A549 treated with AZD9567 at 1 μM for 4 hours (cell line): ENCODE results near the gene RNPS1. TPM values are rescaled to one million over a fixed set of nuclear protein-coding genes. Genes with fewer than 3 reads are reported as not detected.

Experiments
- total RNA-seq: library from RNA; stranded (reverse); fragments of 200-300 nt; extraction: Qiagen RNA extraction; gene quantifications from 5 replicates; pipeline ENCODE4 v1.2.3, GENCODE V29; 2022; ENCODE audit not compliant: insufficient read depth

RNPS1 gene, protein sequence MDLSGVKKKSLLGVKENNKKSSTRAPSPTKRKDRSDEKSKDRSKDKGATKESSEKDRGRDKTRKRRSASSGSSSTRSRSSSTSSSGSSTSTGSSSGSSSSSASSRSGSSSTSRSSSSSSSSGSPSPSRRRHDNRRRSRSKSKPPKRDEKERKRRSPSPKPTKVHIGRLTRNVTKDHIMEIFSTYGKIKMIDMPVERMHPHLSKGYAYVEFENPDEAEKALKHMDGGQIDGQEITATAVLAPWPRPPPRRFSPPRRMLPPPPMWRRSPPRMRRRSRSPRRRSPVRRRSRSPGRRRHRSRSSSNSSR
- total RNA-seq = 262 to 276 TPM (median 270 TPM) in 5 replicates

GRCh38 chr16:2267913-2268666 lies at the start of gene RNPS1:
TSS of gene RNPS1 (minus strand) at chr16:2268126. CDS start at chr16:2264643, 3,483 bp downstream.

GRCh38 chr16:2251296-2252111 lies 16.4 kb downstream of the RNPS1 start, which contains the start of gene ECI1:
TSS of gene ECI1 (minus strand) at chr16:2251587. CDS start at chr16:2251566, 21 bp downstream.

DNA sequence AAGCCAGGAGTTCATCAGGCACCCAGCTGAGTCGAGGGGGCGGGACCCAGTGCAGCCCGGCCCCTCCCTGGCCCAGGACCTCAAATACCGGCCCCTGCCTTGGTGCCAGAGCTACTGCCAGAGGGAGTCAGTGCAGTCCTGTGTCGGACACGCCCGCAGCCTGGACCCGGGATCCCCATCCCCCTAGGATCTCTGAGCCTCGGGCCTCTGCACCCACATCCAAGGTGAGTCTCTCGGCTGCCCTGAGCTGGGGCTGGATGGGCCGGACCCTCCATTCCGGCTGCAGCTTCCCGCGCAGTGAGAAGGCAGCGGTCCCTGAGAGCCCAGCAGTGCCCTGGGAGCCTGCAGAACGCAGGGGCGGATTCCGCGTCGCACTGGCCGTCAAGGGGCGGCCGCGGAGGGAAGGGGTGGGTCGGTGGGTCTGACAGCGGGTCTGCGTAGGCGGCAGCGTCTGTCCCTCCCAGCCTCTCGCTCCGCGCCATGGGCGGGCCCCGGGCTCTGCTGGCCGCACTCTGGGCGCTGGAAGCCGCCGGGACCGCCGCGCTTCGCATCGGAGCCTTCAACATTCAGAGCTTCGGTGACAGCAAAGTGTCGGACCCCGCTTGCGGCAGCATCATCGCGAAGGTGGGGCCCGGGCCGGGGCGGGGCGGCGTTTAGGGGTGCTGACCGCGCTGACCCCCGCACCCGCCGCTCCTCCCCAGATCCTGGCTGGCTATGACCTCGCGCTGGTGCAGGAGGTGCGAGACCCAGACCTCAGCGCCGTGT lies 31.4 kb downstream of the RNPS1 start, which contains the start of gene DNASE1L2:
Gene DNASE1L2 (plus strand): TSS at position 108 of the 765 bp plus-strand sequence. CDS start 373 bp downstream, at position 481.

DNA sequence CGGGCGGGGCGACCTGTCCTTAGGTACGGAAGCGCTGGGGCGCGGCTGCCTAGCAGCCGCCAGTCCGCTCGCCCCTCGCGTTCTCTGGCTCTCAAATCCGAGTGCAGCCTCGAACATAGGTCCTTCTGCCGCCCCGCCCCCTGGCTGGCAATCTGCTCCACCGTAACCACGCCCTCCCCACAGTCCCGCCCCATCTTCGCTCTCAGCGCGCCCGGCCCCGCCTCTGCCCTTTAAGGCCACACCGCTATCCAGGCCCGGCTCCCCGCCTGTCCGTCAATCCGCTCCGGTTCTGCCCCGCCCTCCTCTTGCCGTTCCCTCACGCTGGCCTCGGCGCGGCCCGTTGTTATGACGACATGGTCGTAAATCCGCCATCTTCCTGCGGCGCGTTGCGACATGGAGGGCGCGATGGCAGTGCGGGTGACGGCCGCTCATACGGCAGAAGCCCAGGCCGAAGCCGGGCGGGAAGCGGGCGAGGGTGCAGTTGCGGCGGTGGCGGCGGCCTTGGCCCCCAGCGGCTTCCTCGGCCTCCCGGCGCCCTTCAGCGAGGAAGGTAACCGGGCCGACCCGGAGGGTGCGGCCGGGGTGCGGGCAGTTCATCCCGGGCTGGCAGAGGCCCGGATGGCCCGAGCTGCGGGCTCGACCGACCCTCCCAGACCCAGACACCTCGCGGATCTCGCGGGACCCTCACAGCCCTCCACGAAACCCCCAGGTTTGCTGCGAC lies 44.5 kb downstream of the RNPS1 start, which contains the start of gene E4F1:
Gene E4F1 (plus strand): TSS at position 371 of the 721 bp plus-strand sequence. CDS start 23 bp downstream, at position 394.

GRCh38 chr16:2214719-2214968 lies 53.3 kb downstream of the RNPS1 start, which contains the start of gene PGP:
TSS of gene PGP (minus strand) at chr16:2214840. CDS start at chr16:2214777, 63 bp downstream.

DNA sequence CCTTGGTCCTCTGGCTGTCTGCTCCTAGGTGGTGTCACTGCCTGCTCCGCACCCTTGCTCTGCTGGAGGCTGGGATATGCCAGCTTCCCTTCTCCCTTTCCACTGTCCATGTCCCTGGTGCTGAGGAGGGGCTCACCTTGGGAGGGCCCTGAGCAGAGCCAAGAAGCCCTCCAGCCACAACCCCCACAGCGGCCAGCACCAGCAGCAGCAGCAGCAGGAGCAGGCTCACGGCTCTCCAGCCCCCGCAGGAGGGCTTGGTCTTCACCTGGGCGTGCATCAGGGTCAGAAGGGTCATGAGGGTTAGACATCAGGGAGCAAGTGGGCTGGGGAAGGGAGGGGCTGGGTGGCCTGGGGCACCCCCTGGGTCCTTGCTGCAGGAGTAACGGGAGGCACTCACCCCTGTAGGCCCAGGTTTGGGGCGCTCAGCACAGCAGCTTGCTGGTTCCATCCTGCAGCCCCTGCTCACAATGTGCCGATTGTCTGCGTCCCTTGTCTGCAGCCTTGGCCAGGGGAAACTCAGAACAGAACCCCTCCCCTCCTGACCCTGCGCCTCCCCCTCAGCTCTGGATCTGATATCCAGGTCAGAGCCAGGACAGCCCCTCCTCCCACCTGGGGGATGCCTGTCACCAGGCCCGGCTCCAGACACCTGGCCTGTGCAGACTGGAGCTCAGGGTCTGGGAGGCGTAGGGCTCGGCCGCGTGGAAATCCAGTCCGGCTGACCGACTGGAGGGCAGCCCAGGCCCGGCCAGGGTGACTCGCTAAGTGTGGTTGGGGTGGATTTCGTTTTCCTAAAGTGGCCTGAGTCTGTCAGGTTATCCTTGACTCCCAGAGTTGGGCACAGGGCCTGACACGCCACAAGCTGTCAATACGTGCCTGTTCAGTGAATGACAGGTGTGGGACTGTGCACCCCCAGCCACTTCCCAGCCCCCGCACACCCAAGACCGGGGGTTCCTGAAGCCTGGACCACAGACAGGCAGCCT lies 57.2 kb downstream of the RNPS1 start, which contains the start of gene BRICD5:
Gene BRICD5 (minus strand): TSS at position 478 of the 980 bp plus-strand sequence. CDS start 30 bp downstream, at position 448.

DNA sequence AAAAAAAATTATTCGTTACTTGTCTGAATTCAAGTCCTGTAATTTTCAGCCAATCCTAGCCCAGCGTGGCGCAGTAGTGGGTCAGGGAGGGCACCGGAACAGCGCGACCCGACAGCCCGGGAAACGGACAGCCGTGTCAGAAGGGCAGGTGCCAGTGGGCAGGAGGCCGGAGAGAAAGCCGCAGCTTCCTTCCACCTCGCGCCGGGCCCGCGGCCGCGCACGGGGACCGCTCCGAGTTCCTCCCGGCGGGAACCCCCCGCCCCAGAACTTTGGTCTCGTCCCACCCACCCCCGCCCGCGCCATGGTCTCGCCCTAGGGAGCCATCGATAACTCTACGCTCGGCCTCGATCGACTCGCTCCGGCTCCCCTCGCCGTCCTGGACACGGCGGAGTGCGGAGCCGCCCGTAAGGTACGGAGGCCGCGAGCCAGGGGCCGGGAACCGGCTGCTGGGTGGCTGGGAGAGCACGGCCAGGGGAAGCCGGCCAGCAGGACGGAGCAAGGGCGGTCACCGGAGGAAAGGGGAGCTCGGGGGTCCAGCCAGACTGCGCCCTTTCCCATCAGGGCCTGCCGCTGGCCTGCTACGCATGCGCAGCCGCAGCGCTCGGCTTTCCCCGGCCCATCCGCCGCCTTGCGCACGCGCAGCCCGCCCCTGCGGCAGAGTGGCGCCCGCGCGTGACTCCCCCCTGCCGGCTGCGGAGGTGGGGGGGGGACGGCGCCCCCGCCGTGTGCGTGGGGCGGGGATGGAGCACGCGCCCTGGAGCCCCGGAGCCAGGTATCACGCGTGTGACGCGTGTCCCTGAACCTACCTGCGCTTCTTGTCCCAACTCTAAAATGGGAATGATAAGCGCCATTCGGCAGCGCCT lies 62.6 kb downstream of the RNPS1 start, which contains the start of gene MLST8:
Gene MLST8 (plus strand): TSS at position 351 of the 863 bp plus-strand sequence. CDS start 632 bp downstream, outside the sequence.

Other genes starting within 250 kb of the RNPS1 start
- gene NPW, start 248.3 kb downstream of the RNPS1 start, total RNA-seq = 0.59 to 1.9 TPM (median 1.3 TPM) in 4 of 5 replicates, not detected in the other
- 40.0 to 57.0 TPM (median 55.2 TPM) in 5 replicates for gene NHERF2, start 241.2 kb downstream of the RNPS1 start, total RNA-seq
- 24.3 to 47.2 TPM (median 44.1 TPM) in 5 replicates for gene NTHL1, start 220.3 kb downstream of the RNPS1 start, total RNA-seq
- gene TSC2, start 220.1 kb downstream of the RNPS1 start, total RNA-seq = 39.4 to 48.8 TPM (median 41.7 TPM) in 5 replicates
- 20.8 to 62.8 TPM (median 57.0 TPM) in 5 replicates for gene PKD1, start 132.2 kb downstream of the RNPS1 start, total RNA-seq
- gene RAB26, start 119.5 kb downstream of the RNPS1 start, total RNA-seq = 3.1 to 11.1 TPM (median 3.8 TPM) in 5 replicates
- gene TRAF7, start 112.3 kb downstream of the RNPS1 start, total RNA-seq = 40.5 to 58.1 TPM (median 52.2 TPM) in 5 replicates
- gene CASKIN1, start 71.5 kb downstream of the RNPS1 start, total RNA-seq = 0.51 to 1.3 TPM (median 1.0 TPM) in 5 replicates
- 37.8 to 54.5 TPM (median 49.8 TPM) in 5 replicates for gene MLST8, start 62.7 kb downstream of the RNPS1 start, total RNA-seq
- gene BRICD5, start 57.3 kb downstream of the RNPS1 start, total RNA-seq = 5.1 to 6.7 TPM (median 5.5 TPM) in 5 replicates
- 19.4 to 35.2 TPM (median 33.3 TPM) in 5 replicates for gene PGP, start 53.3 kb downstream of the RNPS1 start, total RNA-seq
- 18.3 to 29.3 TPM (median 28.6 TPM) in 5 replicates for gene E4F1, start 44.5 kb downstream of the RNPS1 start, total RNA-seq
- gene DNASE1L2, start 31.7 kb downstream of the RNPS1 start, total RNA-seq = 1.5 to 1.8 TPM (median 1.7 TPM) in 4 of 5 replicates, not detected in the other
- 57.1 to 95.2 TPM (median 91.7 TPM) in 5 replicates for gene ECI1, start 16.5 kb downstream of the RNPS1 start, total RNA-seq
- gene ABCA3, start 72.6 kb upstream of the RNPS1 start, total RNA-seq = 16.8 to 22.0 TPM (median 20.5 TPM) in 5 replicates
- 22.9 to 25.3 TPM (median 24.4 TPM) in 5 replicates for gene CCNF, start 161.3 kb upstream of the RNPS1 start, total RNA-seq
- 16.9 to 23.5 TPM (median 22.4 TPM) in 5 replicates for gene TEDC2, start 192.0 kb upstream of the RNPS1 start, total RNA-seq
- gene NTN3, start 203.2 kb upstream of the RNPS1 start, total RNA-seq = 0.03 to 0.06 TPM (median 0.05 TPM) in 4 of 5 replicates, not detected in the other
- 5.2 to 10.0 TPM (median 9.2 TPM) in 5 replicates for gene TBC1D24, start 207.0 kb upstream of the RNPS1 start, total RNA-seq
- gene ATP6V0C, start 245.8 kb upstream of the RNPS1 start, total RNA-seq = 136 to 293 TPM (median 242 TPM) in 5 replicates